ENCODE data around the gene H6PD.

DNA sequence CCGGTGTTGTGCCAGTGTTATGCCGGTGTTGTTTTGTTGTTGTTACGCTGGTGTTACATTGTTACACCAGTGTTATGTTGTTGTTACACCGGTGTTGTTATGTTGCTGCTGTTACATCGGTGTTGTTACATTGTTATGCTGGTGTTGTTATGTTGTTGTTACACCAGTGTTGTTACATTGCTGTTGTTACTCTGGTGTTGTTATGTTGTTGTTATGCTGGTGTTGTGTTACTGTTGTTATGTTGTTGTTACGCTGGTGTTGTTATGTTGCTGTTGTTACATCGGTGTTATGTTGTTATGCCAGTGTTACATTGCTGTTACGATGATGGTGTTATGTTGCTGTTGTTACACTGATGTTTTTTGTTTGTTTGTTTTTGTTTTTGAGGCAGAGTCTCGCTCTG, 24.1 kb downstream of the H6PD start:
- TF ChIP-seq SUZ12 (IDR thresholded peaks at IDR 0.05; ENCODE audit: extremely low read depth, insufficient read depth, insufficient read length) (no peak), ZNF274 (IDR thresholded peaks at IDR 0.05; ENCODE audit: low read depth, low read length) (no peak)
